Measurements from ENCODE around the gene NRG3.

NRG3 gene

GRCh38 chr10:82284180-82284579 lies 409.2 kb downstream of the NRG3 start:
- TF ChIP-seq ZNF274 (IDR thresholded peaks at IDR 0.05; ENCODE audit: low read depth, low read length) (no peak), SUZ12 (IDR thresholded peaks at IDR 0.05; ENCODE audit: extremely low read depth, insufficient read depth, insufficient read length) (no peak), YY1 (IDR thresholded peaks at IDR 0.05; ENCODE audit: insufficient read depth, insufficient read length) (no peak)
- Histone ChIP-seq H3K9me3 (ENCODE audit: insufficient read depth, low read length) (no peaks in the 10 kb centered on the region), H3K36me3 (ENCODE audit: insufficient read depth, insufficient read length, low read length) (no peaks in the 10 kb centered on the region), H3K4me3 (ENCODE audit: insufficient read length, low read depth) (no peak overlapping the region), H3K9ac (ENCODE audit: insufficient read length, low read depth) (no peak overlapping the region), H3K4me1 (ENCODE audit: insufficient read depth, insufficient read length) (no peaks in the 10 kb centered on the region), H3K27me3 (ENCODE audit: insufficient read depth, insufficient read length) (no peaks in the 10 kb centered on the region)
- no peak for DNase-seq (ENCODE audit: low read depth, low spot score)

- H3K9me3 ChIP-seq (ENCODE audit: insufficient read depth, low read length): no peaks in the 10 kb centered on the region
- no peaks in the 10 kb centered on the region for H3K36me3 ChIP-seq (ENCODE audit: insufficient read depth, insufficient read length, low read length)
- no peak overlapping the region for H3K4me3 ChIP-seq (ENCODE audit: insufficient read length, low read depth)
- no peaks in the 10 kb centered on the region for H3K27me3 ChIP-seq (ENCODE audit: insufficient read depth, insufficient read length)
- no peak for DNase-seq (ENCODE audit: low read depth, low spot score)
- TF ChIP-seq ZNF274 (IDR thresholded peaks at IDR 0.05; ENCODE audit: low read depth, low read length) (no peak), SUZ12 (IDR thresholded peaks at IDR 0.05; ENCODE audit: extremely low read depth, insufficient read depth, insufficient read length) (no peak), YY1 (IDR thresholded peaks at IDR 0.05; ENCODE audit: insufficient read depth, insufficient read length) (no peak)
- H3K4me1 ChIP-seq (ENCODE audit: insufficient read depth, insufficient read length): no peaks in the 10 kb centered on the region
- no peak overlapping the region for H3K9ac ChIP-seq (ENCODE audit: insufficient read length, low read depth)
Measured at GRCh38 chr10:82288461-82288881, 413.5 kb downstream of the NRG3 start.

GRCh38 chr10:82289945-82290344 lies 415.0 kb downstream of the NRG3 start:
- Histone ChIP-seq H3K27me3 (ENCODE audit: insufficient read depth, insufficient read length) (no peaks in the 10 kb centered on the region), H3K9me3 (ENCODE audit: insufficient read depth, low read length) (no peaks in the 10 kb centered on the region), H3K4me3 (ENCODE audit: insufficient read length, low read depth) (no peak overlapping the region), H3K36me3 (ENCODE audit: insufficient read depth, insufficient read length, low read length) (no peaks in the 10 kb centered on the region), H3K9ac (ENCODE audit: insufficient read length, low read depth) (no peak overlapping the region), H3K4me1 (ENCODE audit: insufficient read depth, insufficient read length) (no peaks in the 10 kb centered on the region)
- DNase-seq (ENCODE audit: low read depth, low spot score): no peak
- no peak for TF ChIP-seq YY1 (IDR thresholded peaks at IDR 0.05; ENCODE audit: insufficient read depth, insufficient read length)
- TF ChIP-seq ZNF274 (IDR thresholded peaks at IDR 0.05; ENCODE audit: low read depth, low read length): no peak
- TF ChIP-seq SUZ12 (IDR thresholded peaks at IDR 0.05; ENCODE audit: extremely low read depth, insufficient read depth, insufficient read length): no peak

- no peak for TF ChIP-seq YY1 (IDR thresholded peaks at IDR 0.05; ENCODE audit: insufficient read depth, insufficient read length)
- no peak for DNase-seq (ENCODE audit: low read depth, low spot score)
- Histone ChIP-seq H3K27me3 (ENCODE audit: insufficient read depth, insufficient read length) (no peaks in the 10 kb centered on the region), H3K4me1 (ENCODE audit: insufficient read depth, insufficient read length) (no peaks in the 10 kb centered on the region), H3K9me3 (ENCODE audit: insufficient read depth, low read length) (no peaks in the 10 kb centered on the region), H3K4me3 (ENCODE audit: insufficient read length, low read depth) (no peak overlapping the region), H3K9ac (ENCODE audit: insufficient read length, low read depth) (no peak overlapping the region), H3K36me3 (ENCODE audit: insufficient read depth, insufficient read length, low read length) (no peaks in the 10 kb centered on the region)
Measured at GRCh38 chr10:82294874-82295378, 419.9 kb downstream of the NRG3 start.

- Histone ChIP-seq H3K36me3 (ENCODE audit: insufficient read depth, insufficient read length, low read length) (no peaks in the 10 kb centered on the region), H3K27me3 (ENCODE audit: insufficient read depth, insufficient read length) (no peaks in the 10 kb centered on the region), H3K4me3 (ENCODE audit: insufficient read length, low read depth) (no peak overlapping the region), H3K9ac (ENCODE audit: insufficient read length, low read depth) (no peak overlapping the region), H3K9me3 (ENCODE audit: insufficient read depth, low read length) (no peaks in the 10 kb centered on the region), H3K4me1 (ENCODE audit: insufficient read depth, insufficient read length) (no peaks in the 10 kb centered on the region)
- TF ChIP-seq YY1 (IDR thresholded peaks at IDR 0.05; ENCODE audit: insufficient read depth, insufficient read length) (no peak), ZNF274 (IDR thresholded peaks at IDR 0.05; ENCODE audit: low read depth, low read length) (no peak), SUZ12 (IDR thresholded peaks at IDR 0.05; ENCODE audit: extremely low read depth, insufficient read depth, insufficient read length) (no peak)
- no peak for DNase-seq (ENCODE audit: low read depth, low spot score)
Measured at GRCh38 chr10:82308641-82309040, 433.6 kb downstream of the NRG3 start.

- H3K27me3 ChIP-seq (ENCODE audit: insufficient read depth, insufficient read length): no peaks in the 10 kb centered on the region
- H3K4me1 ChIP-seq (ENCODE audit: insufficient read depth, insufficient read length): no peaks in the 10 kb centered on the region
- H3K4me3 ChIP-seq (ENCODE audit: insufficient read length, low read depth): no peak overlapping the region
- H3K36me3 ChIP-seq (ENCODE audit: insufficient read depth, insufficient read length, low read length): no peaks in the 10 kb centered on the region
- no peak for TF ChIP-seq YY1 (IDR thresholded peaks at IDR 0.05; ENCODE audit: insufficient read depth, insufficient read length)
- TF ChIP-seq ZNF274 (IDR thresholded peaks at IDR 0.05; ENCODE audit: low read depth, low read length): no peak
- TF ChIP-seq SUZ12 (IDR thresholded peaks at IDR 0.05; ENCODE audit: extremely low read depth, insufficient read depth, insufficient read length): no peak
- no peak overlapping the region for H3K9ac ChIP-seq (ENCODE audit: insufficient read length, low read depth)
- no peak for DNase-seq (ENCODE audit: low read depth, low spot score)
- no peaks in the 10 kb centered on the region for H3K9me3 ChIP-seq (ENCODE audit: insufficient read depth, low read length)
Measured at GRCh38 chr10:82310839-82311238, 435.8 kb downstream of the NRG3 start.

GRCh38 chr10:82313401-82313800 lies 438.4 kb downstream of the NRG3 start:
- H3K36me3 ChIP-seq (ENCODE audit: insufficient read depth, insufficient read length, low read length): no peaks in the 10 kb centered on the region
- H3K9me3 ChIP-seq (ENCODE audit: insufficient read depth, low read length): no peaks in the 10 kb centered on the region
- no peak overlapping the region for H3K9ac ChIP-seq (ENCODE audit: insufficient read length, low read depth)
- no peak for DNase-seq (ENCODE audit: low read depth, low spot score)
- no peak overlapping the region for H3K4me3 ChIP-seq (ENCODE audit: insufficient read length, low read depth)
- no peaks in the 10 kb centered on the region for H3K4me1 ChIP-seq (ENCODE audit: insufficient read depth, insufficient read length)
- H3K27me3 ChIP-seq (ENCODE audit: insufficient read depth, insufficient read length): no peaks in the 10 kb centered on the region
- TF ChIP-seq ZNF274 (IDR thresholded peaks at IDR 0.05; ENCODE audit: low read depth, low read length) (no peak), YY1 (IDR thresholded peaks at IDR 0.05; ENCODE audit: insufficient read depth, insufficient read length) (no peak)

GRCh38 chr10:82318534-82318933 lies 443.5 kb downstream of the NRG3 start:
- Histone ChIP-seq H3K9me3 (ENCODE audit: insufficient read depth, low read length) (no peaks in the 10 kb centered on the region), H3K9ac (ENCODE audit: insufficient read length, low read depth) (no peak overlapping the region), H3K27me3 (ENCODE audit: insufficient read depth, insufficient read length) (no peaks in the 10 kb centered on the region), H3K36me3 (ENCODE audit: insufficient read depth, insufficient read length, low read length) (no peaks in the 10 kb centered on the region), H3K4me3 (ENCODE audit: insufficient read length, low read depth) (no peak overlapping the region), H3K4me1 (ENCODE audit: insufficient read depth, insufficient read length) (no peaks in the 10 kb centered on the region)
- TF ChIP-seq SUZ12 (IDR thresholded peaks at IDR 0.05; ENCODE audit: extremely low read depth, insufficient read depth, insufficient read length) (no peak), YY1 (IDR thresholded peaks at IDR 0.05; ENCODE audit: insufficient read depth, insufficient read length) (no peak), ZNF274 (IDR thresholded peaks at IDR 0.05; ENCODE audit: low read depth, low read length) (no peak)
- DNase-seq (ENCODE audit: low read depth, low spot score): no peak

Measured in NT2/D1 (cell line).